Left lung (tissue), 10 donors: Measurements from ENCODE around the gene SLC25A12. TPM values are rescaled to one million over a fixed set of nuclear protein-coding genes. Genes with fewer than 3 reads are reported as not detected.

Source experiments
- ATAC-seq: fragments of 200-7000 bp; cut with Tn5 transposase; one replicate; pipeline ENCODE4 v1.9.1; 2020; ENCODE audit warnings: moderate library complexity
- DNase-seq, 4 donors: peaks; one replicate each; pipeline ENCODE4 v3.0.0-alpha.2; 2013 to 2020
- H3K27ac ChIP-seq, 2 donors: fragments of 200-600 bp; sonication (generic) in 1 of 2; one replicate each; pipeline versions ENCODE4 v1.5.0 to v1.8.0; 2020 to 2021
- H3K27me3 ChIP-seq, 2 donors: fragments of 200-600 bp; sonication (generic) in 1 of 2; one replicate each; pipeline versions ENCODE4 v1.5.0 to v1.8.0; 2020 to 2021
- H3K36me3 ChIP-seq, 2 donors: fragments of 200-600 bp; sonication (generic) in 1 of 2; one replicate each; pipeline versions ENCODE4 v1.5.0 to v1.8.0; 2020 to 2021
- H3K4me1 ChIP-seq, 2 donors: fragments of 200-600 bp; one replicate each; pipeline ENCODE4 v1.8.0; 2021
- H3K4me3 ChIP-seq, 2 donors: fragments of 200-600 bp; sonication (generic) in 1 of 2; one replicate each; pipeline versions ENCODE4 v1.5.0 to v1.8.0; 2020 to 2021; ENCODE audit warnings: mild to moderate bottlenecking in 1 of 2
- H3K9me3 ChIP-seq, 2 donors: fragments of 200-600 bp; sonication (generic) in 1 of 2; one replicate each; pipeline versions ENCODE4 v1.5.0 to v1.8.0; 2020 to 2021
- CTCF ChIP-seq, 2 donors: fragments of 200-600 bp; sonication (generic) in 1 of 2; IDR thresholded peaks; one replicate each; pipeline versions ENCODE4 v1.5.0 to v1.8.0; 2021; ENCODE audit warnings: antibody characterized with exemption in 2 of 2
- intact Hi-C, 2 donors: fragments of 100-400 bp; cut with DNase I; formaldehyde crosslinking; loops; one replicate each; pipeline versions ENCODE4 v1.11.2 to v1.14.2; 2022
- polyA plus RNA-seq, 6 donors: library from polyadenylated mRNA; unstranded; fragments of 120-200 nt; gene quantifications; one replicate each; pipeline ENCODE4 v1.2.1, GENCODE V29; 2013; ENCODE audit not compliant: insufficient read length in 6 of 6
- total RNA-seq, 2 donors: library from RNA; stranded (reverse); fragmentation: NEBNext Ultra II Directional; extraction: Animal tissue kit (Norgen Biotek cat#: 25700); gene quantifications; one replicate each; pipeline ENCODE4 v1.2.1, GENCODE V29; 2021
- donor health status: DM: no; HTN: yes; CAD: no.
- donor health status: DM: no; HTN: no; CAD: no.

The SLC25A12 gene
- total and polyA plus RNA-seq, 8 donors, result 10.1 to 32.2 (median 25.5) TPM

- H3K27ac ChIP-seq, result no peak overlapping the region
- H3K9me3 ChIP-seq, result peaks cover 0 to 1% of the 10 kb centered on the region in 2 donors
- DNase-seq (no peak), ATAC-seq (no peak)
- no peaks in the 10 kb centered on the region for H3K4me1 ChIP-seq
- H3K4me3 ChIP-seq, result no peak overlapping the region
- intact Hi-C loops, result no loop called here
- TF ChIP-seq CTCF (IDR thresholded peaks at IDR 0.05), result no peak
- no peaks in the 10 kb centered on the region for H3K27me3 ChIP-seq
- H3K36me3 ChIP-seq, result no peaks in the 10 kb centered on the region
Observed at GRCh38 chr2:171879865-171880264, 14.2 kb downstream of the SLC25A12 start.

GRCh38 chr2:171878481-171878993 lies 15.5 kb downstream of the SLC25A12 start:
- no peak for TF ChIP-seq CTCF (IDR thresholded peaks at IDR 0.05)
- no peak overlapping the region for H3K27ac ChIP-seq
- no peaks in the 10 kb centered on the region for H3K36me3 ChIP-seq
- no peaks in the 10 kb centered on the region for H3K27me3 ChIP-seq
- H3K9me3 ChIP-seq, result peaks cover 0 to 6% of the 10 kb centered on the region in 2 donors
- no peaks in the 10 kb centered on the region for H3K4me1 ChIP-seq
- no peak overlapping the region for H3K4me3 ChIP-seq
- no peak for DNase-seq
- ATAC-seq, result peak; percentile 70
- intact Hi-C loops, result no loop called here

- no peaks in the 10 kb centered on the region for H3K36me3 ChIP-seq
- H3K9me3 ChIP-seq, result peaks cover 0 to 6% of the 10 kb centered on the region in 2 donors
- intact Hi-C loops, result no loop called here
- no peak for DNase-seq
- no peak overlapping the region for H3K4me3 ChIP-seq
- H3K4me1 ChIP-seq, result no peaks in the 10 kb centered on the region
- H3K27ac ChIP-seq, result no peak overlapping the region
- no peaks in the 10 kb centered on the region for H3K27me3 ChIP-seq
- no peak for TF ChIP-seq CTCF (IDR thresholded peaks at IDR 0.05)
- ATAC-seq, result no peak
Observed at GRCh38 chr2:171874963-171875362, 19.1 kb downstream of the SLC25A12 start.

- H3K4me3 ChIP-seq, result no peak overlapping the region
- no peaks in the 10 kb centered on the region for H3K27me3 ChIP-seq
- intact Hi-C loops, result no loop called here
- no peaks in the 10 kb centered on the region for H3K36me3 ChIP-seq
- DNase-seq (no peak), ATAC-seq (no peak)
- TF ChIP-seq CTCF (IDR thresholded peaks at IDR 0.05), result no peak
- peaks cover 0 to 6% of the 10 kb centered on the region in 2 donors for H3K9me3 ChIP-seq
- H3K27ac ChIP-seq, result no peak overlapping the region
- no peaks in the 10 kb centered on the region for H3K4me1 ChIP-seq
Observed at GRCh38 chr2:171874517-171874916, 19.5 kb downstream of the SLC25A12 start.

- DNase-seq, result no peak
- H3K4me3 ChIP-seq, result no peak overlapping the region
- H3K27ac ChIP-seq, result no peak overlapping the region
- intact Hi-C loops, result no loop called here
- no peaks in the 10 kb centered on the region for H3K27me3 ChIP-seq
- H3K4me1 ChIP-seq, result no peaks in the 10 kb centered on the region
- ATAC-seq, result no peak
- TF ChIP-seq CTCF (IDR thresholded peaks at IDR 0.05), result no peak
- H3K9me3 ChIP-seq, result no peaks in the 10 kb centered on the region
- peaks cover 0 to 11% of the 10 kb centered on the region in 2 donors for H3K36me3 ChIP-seq
Observed at GRCh38 chr2:171864357-171864985, 29.6 kb downstream of the SLC25A12 start.
